A549 (cell line): ENCODE measurements around the gene FGF14. TPM values are rescaled to one million over a fixed set of nuclear protein-coding genes. Genes with fewer than 3 reads are reported as not detected.

Source experiments
- ATAC-seq, 2 experiments: fragments of 200-7000 bp in 1 of 2; fragments of >200 bp in 1 of 2; cut with Nextera tagmentation in 1 of 2; cut with Tn5 transposase in 1 of 2; 3 replicates each; pipeline versions ENCODE4 v1.8.0 to v1.9.1; 2018 to 2020; ENCODE audit warnings: mild to moderate bottlenecking in 1 of 2, moderate library complexity in 1 of 2
- CTCF ChIA-PET: fragments of 300-600 bp; sonication (Branson Sonifier 250); formaldehyde crosslinking; extraction: SDS; loops from one replicate; lab custom pipeline; 2021; ENCODE audit warnings: antibody characterized with exemption, inconsistent platforms; lab: Yijun Ruan, JAX
- POLR2A ChIA-PET: fragments of 350-600 bp; formaldehyde crosslinking; extraction: SDS; loops from one replicate; lab custom pipeline; 2021; ENCODE audit warnings: antibody characterized with exemption, inconsistent platforms; lab: Yijun Ruan, JAX
- DNase-seq, 2 experiments: peaks; one replicate each; pipeline versions ENCODE4 v3.0.0 to v3.0.0-alpha.2; 2011 to 2016; ENCODE audit warnings: low read depth in 1 of 2, low spot score in 1 of 2
- FAIRE-seq: peaks from 2 replicates; lab custom pipeline; 2011; peaks lifted over from hg19 to GRCh38; lab: Jason Lieb, UNC
- H3K27ac ChIP-seq, 2 experiments: fragments of >200 bp; sonication (Bioruptor Twin); formaldehyde crosslinking; 3 replicates each; pipeline ENCODE4 v1.5.1; 2016 to 2017
- H3K4me1 ChIP-seq: fragments of >200 bp; sonication (Bioruptor Twin); formaldehyde crosslinking; 3 replicates; pipeline ENCODE4 v1.6.1; 2016
- H3K4me2 ChIP-seq: fragments of >200 bp; sonication (Bioruptor Twin); formaldehyde crosslinking; 3 replicates; pipeline ENCODE4 v1.6.1; 2016
- H3K4me3 ChIP-seq: fragments of >200 bp; sonication (Bioruptor Twin); formaldehyde crosslinking; 3 replicates; pipeline ENCODE4 v1.5.1; 2016
- H3K9me3 ChIP-seq: fragments of >200 bp; sonication (Bioruptor Twin); formaldehyde crosslinking; 3 replicates; pipeline ENCODE4 v1.6.1; 2016
- ATOH8 ChIP-seq: fragments of 250-450 bp; sonication (Bioruptor Pico); IDR thresholded peaks from 2 replicates; pipeline ENCODE4 v1.5.0; 2020; ENCODE audit warnings: low read depth, mild to moderate bottlenecking, moderate library complexity
- CBX8 ChIP-seq: fragments of 200-600 bp; sonication (generic); IDR thresholded peaks from 2 replicates; pipeline ENCODE4 v1.6.1; 2016
- E2F6 ChIP-seq: IDR thresholded peaks from 2 replicates; pipeline ENCODE4 v1.6.1; 2012; ENCODE audit warnings: low read depth, borderline replicate concordance
- EHF ChIP-seq: fragments of 250-450 bp; sonication (Bioruptor Pico); IDR thresholded peaks from 2 replicates; pipeline ENCODE4 v1.5.0; 2020; ENCODE audit warnings: mild to moderate bottlenecking
- GATA3 ChIP-seq: IDR thresholded peaks from 2 replicates; pipeline ENCODE4 v1.6.1; 2012; ENCODE audit warnings: borderline replicate concordance
- JUN ChIP-seq, 2 experiments: fragments of >200 bp; sonication (Bioruptor Twin); formaldehyde crosslinking; IDR thresholded peaks; 2 replicates in 1 of 2; 3 replicates in 1 of 2; pipeline ENCODE4 v1.6.1; 2016 to 2017
- KDM1A ChIP-seq: fragments of 200-600 bp; sonication (generic); IDR thresholded peaks from 2 replicates; pipeline ENCODE4 v1.6.1; 2016; ENCODE audit warnings: low read depth, mild to moderate bottlenecking
- NPAS2 ChIP-seq: fragments of 250-450 bp; sonication (Bioruptor Pico); IDR thresholded peaks from 2 replicates; pipeline ENCODE4 v1.8.0; 2022; ENCODE audit warnings: mild to moderate bottlenecking, moderate library complexity, borderline replicate concordance
- NR3C1 ChIP-seq: fragments of >200 bp; sonication (Bioruptor Twin); formaldehyde crosslinking; IDR thresholded peaks from 3 replicates; pipeline ENCODE4 v1.6.1; 2017
- PHF8 ChIP-seq: fragments of 200-600 bp; sonication (generic); IDR thresholded peaks from 2 replicates; pipeline ENCODE4 v1.6.1; 2016; ENCODE audit warnings: low read depth, mild to moderate bottlenecking, antibody characterized with exemption, moderate library complexity, borderline replicate concordance
- RAD21 ChIP-seq, 2 experiments: fragments of >200 bp in 1 of 2; sonication (Bioruptor Twin) in 1 of 2; formaldehyde crosslinking in 1 of 2; IDR thresholded peaks in 1 of 2; conservative IDR thresholded peaks in 1 of 2; 2 replicates in 1 of 2; 3 replicates in 1 of 2; pipeline ENCODE4 v1.6.1; 2012 to 2018; ENCODE audit warnings: inconsistent platforms in 1 of 2
- RARB ChIP-seq: fragments of 250-450 bp; sonication (Bioruptor Pico); IDR thresholded peaks from 2 replicates; pipeline ENCODE4 v1.8.0; 2021; ENCODE audit warnings: mild to moderate bottlenecking, moderate library complexity
- REST ChIP-seq: fragments of 200-600 bp; sonication (generic); IDR thresholded peaks from 2 replicates; pipeline ENCODE4 v1.6.1; 2016; ENCODE audit warnings: antibody characterized with exemption, mild to moderate bottlenecking, moderate library complexity
- RFX5 ChIP-seq: fragments of 450-650 bp; IDR thresholded peaks from 2 replicates; pipeline ENCODE4 v1.7.1; 2014; ENCODE audit warnings: antibody characterized with exemption, mild to moderate bottlenecking, moderate library complexity
- RNF2 ChIP-seq: fragments of 200-600 bp; sonication (generic); IDR thresholded peaks from 2 replicates; pipeline ENCODE4 v1.6.1; 2016; ENCODE audit warnings: low read depth, mild to moderate bottlenecking, antibody characterized with exemption, moderate library complexity, borderline replicate concordance
- SREBF2 ChIP-seq: fragments of 450-650 bp; IDR thresholded peaks from 2 replicates; pipeline ENCODE4 v1.6.1; 2014; ENCODE audit warnings: mild to moderate bottlenecking, moderate library complexity
- TFCP2L1 ChIP-seq: fragments of 250-450 bp; sonication (Bioruptor Pico); IDR thresholded peaks from 2 replicates; pipeline ENCODE4 v1.5.0; 2021; ENCODE audit warnings: mild to moderate bottlenecking
- ZFP36 ChIP-seq: fragments of 450-650 bp; IDR thresholded peaks from 2 replicates; pipeline ENCODE4 v1.6.1; 2014; ENCODE audit warnings: borderline replicate concordance; ENCODE audit not compliant: partially characterized antibody
- WGBS: methylation state at CpG from one replicate; pipeline ENCODE4 v1.1.6; 2017; ENCODE audit errors: missing lambda C conversion rate; 5-methylcytosine and 5-hydroxymethylcytosine counted together
- polyA plus RNA-seq, 4 experiments: library from polyadenylated mRNA; depleted of rRNA in 3 of 4; stranded (reverse); fragments of >200 nt; fragmentation: RNase III in 1 of 4; extraction: RNeasy Plus Mini Kit Qiagen cat#74134 plus additional on column Dnase treatment in 1 of 4; gene quantifications; 2 replicates in 3 of 4; 3 replicates in 1 of 4; pipeline ENCODE4 v1.2.3, GENCODE V29; 2011 to 2017
- TF ChIP-seq, protein P1 (sequence below): fragments of 450-650 bp; IDR thresholded peaks from 2 replicates; pipeline ENCODE4 v1.6.1; 2014; ENCODE audit warnings: antibody characterized with exemption

Gene FGF14
- polyA plus RNA-seq, 2 of the 4 experiments (the other 2 are of a cell fraction): not detected

DNA sequence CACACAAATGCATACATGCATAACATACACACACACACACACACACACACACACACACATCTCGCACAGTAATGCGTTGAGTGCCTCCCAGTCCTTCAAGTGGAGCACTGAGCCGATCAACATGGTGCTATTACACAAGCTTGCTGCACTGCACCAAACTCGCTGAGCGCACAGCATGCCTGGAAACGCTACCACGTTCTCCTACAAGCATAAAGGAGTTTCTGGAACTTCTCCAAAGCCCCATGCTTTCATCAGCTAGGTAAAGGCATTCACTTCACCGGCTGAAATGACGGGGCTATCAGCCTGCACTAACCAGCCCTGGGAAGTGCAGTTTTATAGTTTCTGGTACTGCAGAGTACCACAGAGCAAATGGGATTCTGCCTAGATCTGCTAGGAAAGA is 92.7 kb downstream of the FGF14 start:
- FAIRE-seq: no peak
- 11% methylated on average over 5 of the region's 9 CpGs for WGBS
- Histone ChIP-seq H3K4me1 (no peaks in the 10 kb centered on the region), H3K9me3 (no peaks in the 10 kb centered on the region), H3K4me3 (no peak overlapping the region), H3K27ac (no peak overlapping the region), H3K4me2 (no peak overlapping the region)
- no peak for TF ChIP-seq ATOH8
- TF ChIP-seq SREBF2: no peak
- ChIA-PET POLR2A (no interaction called here), CTCF (no interaction called here)
- ATAC-seq: no peak
- DNase-seq: no peak

DNA sequence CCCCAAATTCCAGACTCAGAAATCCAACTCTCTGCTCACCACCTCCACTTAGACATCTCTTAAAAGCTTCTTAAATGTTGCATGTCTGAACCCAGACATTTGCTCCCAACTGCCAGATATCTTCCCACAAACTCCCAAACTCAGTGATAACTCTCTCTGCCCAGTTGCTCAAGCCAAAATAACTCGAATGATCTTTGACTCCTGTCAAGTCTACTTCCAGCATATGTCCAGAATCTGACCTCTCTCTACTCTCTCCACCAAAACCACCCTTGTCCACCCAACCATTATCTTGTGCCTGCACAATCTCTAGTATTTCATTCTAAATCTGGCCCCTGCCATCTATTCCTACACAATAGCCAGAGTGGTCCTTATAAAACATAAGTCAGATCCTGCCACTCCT is 99.3 kb downstream of the FGF14 start:
- POLR2A ChIA-PET: no interaction called here
- no peak for ATAC-seq

DNA sequence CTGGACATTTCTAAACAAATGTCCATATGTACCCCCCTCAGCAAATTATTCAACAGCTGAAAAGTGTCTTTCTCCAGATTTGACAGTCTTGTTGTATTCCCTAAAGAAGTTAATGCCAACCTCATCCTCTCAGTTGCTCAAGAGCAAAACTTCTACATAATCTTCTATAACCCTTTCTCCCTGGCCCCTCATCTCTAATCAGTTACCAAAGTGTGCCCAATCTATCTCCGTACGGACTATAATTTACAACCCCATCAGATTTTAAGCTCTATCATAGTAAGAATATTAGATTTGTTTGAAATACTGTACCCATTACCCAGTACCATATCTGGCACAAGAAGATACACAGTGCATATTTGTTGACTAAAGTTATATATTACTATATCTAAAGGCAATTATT is 101.5 kb downstream of the FGF14 start:
- Histone ChIP-seq H3K4me1 (no peaks in the 10 kb centered on the region), H3K27ac (no peak overlapping the region), H3K4me3 (no peak overlapping the region), H3K4me2 (no peak overlapping the region)
- POLR2A ChIA-PET: no interaction called here
- DNase-seq: no peak
- TF ChIP-seq RARB (CRISPR knock-in tag): no peak
- TF ChIP-seq NPAS2 (CRISPR knock-in tag): no peak
- TF ChIP-seq EHF: no peak
- TF ChIP-seq CBX8: no peak
- TF ChIP-seq REST: no peak
- TF ChIP-seq TFCP2L1 (CRISPR knock-in tag): no peak
- no peak for TF ChIP-seq GATA3
- TF ChIP-seq RFX5: no peak
- TF ChIP-seq E2F6: no peak
- no peak for TF ChIP-seq NR3C1
- no peak for TF ChIP-seq RNF2
- no peak for TF ChIP-seq KDM1A
- TF ChIP-seq, all 56 proteins: peak for 0
- H3K9me3 ChIP-seq: no peaks in the 10 kb centered on the region
- no peak for ATAC-seq
- CTCF ChIA-PET: interaction anchor here (1.4 kb wide), 1 partner anchor 256 kb away, joined by 4 read pairs; no protein-coding TSS in a partner anchor
- FAIRE-seq: no peak
- WGBS: 86% methylated on average over 2 of the region's 2 CpGs

More for the DNA sequence above, 99.3 kb downstream of the FGF14 start:
- no peak overlapping the region for H3K4me3 ChIP-seq
- CTCF ChIA-PET: no interaction called here
- no peak for FAIRE-seq
- H3K4me1 ChIP-seq: no peaks in the 10 kb centered on the region
- H3K4me2 ChIP-seq: no peak overlapping the region
- 0% methylated on average over 1 of the region's 1 CpG for WGBS
- H3K9me3 ChIP-seq: no peaks in the 10 kb centered on the region
- no peak for DNase-seq
- no peak for TF ChIP-seq GATA3
- TF ChIP-seq, protein P1, sequence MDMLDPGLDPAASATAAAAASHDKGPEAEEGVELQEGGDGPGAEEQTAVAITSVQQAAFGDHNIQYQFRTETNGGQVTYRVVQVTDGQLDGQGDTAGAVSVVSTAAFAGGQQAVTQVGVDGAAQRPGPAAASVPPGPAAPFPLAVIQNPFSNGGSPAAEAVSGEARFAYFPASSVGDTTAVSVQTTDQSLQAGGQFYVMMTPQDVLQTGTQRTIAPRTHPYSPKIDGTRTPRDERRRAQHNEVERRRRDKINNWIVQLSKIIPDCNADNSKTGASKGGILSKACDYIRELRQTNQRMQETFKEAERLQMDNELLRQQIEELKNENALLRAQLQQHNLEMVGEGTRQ: no peak
- TF ChIP-seq RAD21 (conservative IDR thresholded peaks at IDR 0.05 in 1 of 2, IDR thresholded peaks at IDR 0.05 in 1 of 2): no peak
- no peak for TF ChIP-seq KDM1A
- TF ChIP-seq JUN (IDR thresholded peaks at IDR 0.05): no peak
- TF ChIP-seq ZFP36: no peak
- no peak for TF ChIP-seq PHF8
- no peak for TF ChIP-seq NPAS2 (CRISPR knock-in tag)
- H3K27ac ChIP-seq: no peak overlapping the region
